GM12878 (cell line): Measurements from ENCODE around the gene MAGIX. TPM values are rescaled to one million over a fixed set of nuclear protein-coding genes. Genes with fewer than 3 reads are reported as not detected.

Source experiments
- BHLHE40 ChIP-seq, 2 experiments: fragments of 450-650 bp in 1 of 2; IDR thresholded peaks; 2 replicates each; pipeline ENCODE4 v1.6.1; 2011 to 2017; ENCODE audit warnings: low read depth in 2 of 2, borderline replicate concordance in 1 of 2, improper control_type of control experiment in 1 of 2, low read length in 1 of 2, mild to moderate bottlenecking in 1 of 2
- BRCA1 ChIP-seq: IDR thresholded peaks from 2 replicates; pipeline ENCODE4 v1.6.1; 2011; ENCODE audit warnings: low read depth, low read length, improper control_type of control experiment
- EGR1 ChIP-seq, 2 experiments: IDR thresholded peaks; 1 replicate in 1 of 2; 2 replicates in 1 of 2; pipeline ENCODE4 v1.6.1; 2011 to 2012; ENCODE audit warnings: low read depth in 2 of 2, low read length in 2 of 2, borderline replicate concordance in 1 of 2, mild to moderate bottlenecking in 1 of 2, moderate library complexity in 1 of 2
- ESRRA ChIP-seq: IDR thresholded peaks from 2 replicates; pipeline ENCODE4 v1.6.1; 2012; ENCODE audit warnings: mild to moderate bottlenecking, low read length, improper control_type of control experiment
- IKZF2 ChIP-seq, 2 experiments: fragments of 450-650 bp; IDR thresholded peaks; 2 replicates each; pipeline ENCODE4 v1.6.1; 2017; ENCODE audit warnings: mild to moderate bottlenecking in 2 of 2, moderate library complexity in 2 of 2
- NR2C1 ChIP-seq: fragments of 450-650 bp; IDR thresholded peaks from 2 replicates; pipeline ENCODE4 v1.6.1; 2017; ENCODE audit warnings: antibody characterized with exemption, mild to moderate bottlenecking, moderate library complexity
- PAX5 ChIP-seq: IDR thresholded peaks from 2 replicates; pipeline ENCODE4 v1.6.1; 2011; ENCODE audit warnings: low read depth, low read length, borderline replicate concordance
- RB1 ChIP-seq: fragments of 450-650 bp; formaldehyde crosslinking; IDR thresholded peaks from 2 replicates; pipeline ENCODE4 v1.6.1; 2017; ENCODE audit warnings: mild to moderate bottlenecking, borderline replicate concordance
- RFX5 ChIP-seq: IDR thresholded peaks from 2 replicates; pipeline ENCODE4 v1.6.1; 2011; ENCODE audit warnings: low read depth, low read length, improper control_type of control experiment
- YY1 ChIP-seq: IDR thresholded peaks from 2 replicates; pipeline ENCODE4 v1.6.1; 2011; ENCODE audit warnings: low read depth, mild to moderate bottlenecking, low read length
- polyA plus RNA-seq, 11 experiments: library from polyadenylated mRNA; depleted of rRNA in 4 of 11; unstranded in 6 of 11; stranded (reverse) in 5 of 11; fragments of >200 nt; fragmentation: Nextera tagmentation in 4 of 11; fragmentation: Illumina TruSeq in 1 of 11; extraction: Ambion mirVana in 4 of 11; extraction: Trizol in 1 of 11; gene quantifications; 1 replicate in 1 of 11; 2 replicates in 10 of 11; pipeline versions ENCODE4 v1.2.1 to v1.2.3, GENCODE V29; 2011 to 2016; ENCODE audit warnings: inconsistent platforms in 2 of 11, missing spikeins in 2 of 11, low read depth in 1 of 11
- total RNA-seq, 4 experiments: library from RNA; depleted of rRNA in 3 of 4; stranded (reverse); fragments of >200 nt in 3 of 4; fragmentation: Illumina TruSeq in 1 of 4; extraction: Trizol in 1 of 4; gene quantifications; 2 replicates each; pipeline versions ENCODE4 v1.2.1 to v1.2.3, GENCODE V29; 2013 to 2021
- TF ChIP-seq, protein P1 (sequence below): fragments of 450-650 bp; IDR thresholded peaks from 2 replicates; pipeline ENCODE4 v1.6.1; 2017; ENCODE audit warnings: mild to moderate bottlenecking, low read depth, inconsistent platforms; ENCODE audit not compliant: poor library complexity, severe bottlenecking

Gene MAGIX
- total and polyA plus RNA-seq, 10 of the 15 experiments (the other 5 are each of a cell fraction or from before 2014, with no cell fraction given) = 0.03 to 2.5 (median 0.82) TPM

DNA sequence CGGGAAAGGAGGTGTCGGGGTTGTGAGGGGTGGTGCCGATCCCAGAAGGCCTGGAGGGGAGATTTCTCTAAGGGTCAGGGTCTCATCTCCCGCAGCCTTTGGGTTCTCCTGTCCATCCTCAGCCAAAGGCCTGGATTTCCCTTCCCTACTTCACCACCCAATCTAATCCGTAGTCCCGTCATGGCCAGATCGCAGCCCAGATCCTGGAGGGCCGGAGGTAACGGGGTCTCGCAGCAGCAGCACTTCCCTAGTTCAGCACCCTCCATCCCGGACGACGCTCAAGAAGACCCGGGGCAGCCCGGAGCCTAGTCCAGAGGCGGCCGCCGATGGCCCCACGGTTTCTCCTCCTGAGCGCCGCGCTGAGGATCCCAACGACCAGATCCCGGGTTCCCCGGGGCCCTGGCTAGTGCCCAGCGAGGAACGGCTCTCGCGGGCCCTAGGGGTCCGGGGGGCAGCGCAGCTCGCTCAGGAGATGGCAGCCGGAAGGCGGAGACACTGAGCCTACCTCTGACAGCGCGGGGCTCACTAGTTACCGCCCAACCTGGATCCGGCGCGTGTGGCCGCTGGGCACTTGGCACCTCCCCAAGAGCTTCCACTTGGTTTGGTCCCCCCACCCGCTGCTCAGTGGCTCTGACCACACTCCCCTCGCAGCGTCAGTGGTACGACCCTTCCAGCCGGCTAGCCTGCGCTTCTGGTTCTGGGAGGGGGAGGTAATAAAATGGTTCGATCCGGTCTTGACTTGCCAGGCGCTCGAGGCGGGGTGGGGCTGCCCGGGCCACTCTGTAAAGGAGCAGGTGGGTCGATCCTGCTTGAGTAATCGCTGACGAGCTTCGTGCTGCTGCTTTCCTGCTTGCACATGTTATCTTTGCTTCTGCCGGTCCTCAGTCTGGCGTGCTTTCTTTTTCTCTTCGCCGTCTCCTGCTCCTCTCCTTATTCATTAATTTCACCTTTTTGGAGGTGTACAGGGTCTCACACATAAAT, 3.6 kb downstream of the MAGIX start (continued):
- TF ChIP-seq, protein P1, sequence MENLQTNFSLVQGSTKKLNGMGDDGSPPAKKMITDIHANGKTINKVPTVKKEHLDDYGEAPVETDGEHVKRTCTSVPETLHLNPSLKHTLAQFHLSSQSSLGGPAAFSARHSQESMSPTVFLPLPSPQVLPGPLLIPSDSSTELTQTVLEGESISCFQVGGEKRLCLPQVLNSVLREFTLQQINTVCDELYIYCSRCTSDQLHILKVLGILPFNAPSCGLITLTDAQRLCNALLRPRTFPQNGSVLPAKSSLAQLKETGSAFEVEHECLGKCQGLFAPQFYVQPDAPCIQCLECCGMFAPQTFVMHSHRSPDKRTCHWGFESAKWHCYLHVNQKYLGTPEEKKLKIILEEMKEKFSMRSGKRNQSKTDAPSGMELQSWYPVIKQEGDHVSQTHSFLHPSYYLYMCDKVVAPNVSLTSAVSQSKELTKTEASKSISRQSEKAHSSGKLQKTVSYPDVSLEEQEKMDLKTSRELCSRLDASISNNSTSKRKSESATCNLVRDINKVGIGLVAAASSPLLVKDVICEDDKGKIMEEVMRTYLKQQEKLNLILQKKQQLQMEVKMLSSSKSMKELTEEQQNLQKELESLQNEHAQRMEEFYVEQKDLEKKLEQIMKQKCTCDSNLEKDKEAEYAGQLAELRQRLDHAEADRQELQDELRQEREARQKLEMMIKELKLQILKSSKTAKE = no peak
- TF ChIP-seq IKZF2 (IDR thresholded peaks at IDR 0.05) (no peak), ESRRA (no peak), NR2C1 (no peak), BRCA1 (0 out of 2 replicates have a peak, but pooled peaks have one; percentile 5), BHLHE40 (IDR thresholded peaks at IDR 0.05; ENCODE audit: borderline replicate concordance in 1 of 2, low read depth in 2 of 2, low read length in 1 of 2) (peak; percentile 88 to 89), EGR1 (IDR thresholded peaks at IDR 0.05; ENCODE audit: borderline replicate concordance in 1 of 2, low read depth in 2 of 2, low read length in 2 of 2) (no peak), PAX5 (no peak), YY1 (no peak), RB1 (no peak), RFX5 (no peak)
